ENCODE results near the gene TINAGL1.

TINAGL1 gene

DNA sequence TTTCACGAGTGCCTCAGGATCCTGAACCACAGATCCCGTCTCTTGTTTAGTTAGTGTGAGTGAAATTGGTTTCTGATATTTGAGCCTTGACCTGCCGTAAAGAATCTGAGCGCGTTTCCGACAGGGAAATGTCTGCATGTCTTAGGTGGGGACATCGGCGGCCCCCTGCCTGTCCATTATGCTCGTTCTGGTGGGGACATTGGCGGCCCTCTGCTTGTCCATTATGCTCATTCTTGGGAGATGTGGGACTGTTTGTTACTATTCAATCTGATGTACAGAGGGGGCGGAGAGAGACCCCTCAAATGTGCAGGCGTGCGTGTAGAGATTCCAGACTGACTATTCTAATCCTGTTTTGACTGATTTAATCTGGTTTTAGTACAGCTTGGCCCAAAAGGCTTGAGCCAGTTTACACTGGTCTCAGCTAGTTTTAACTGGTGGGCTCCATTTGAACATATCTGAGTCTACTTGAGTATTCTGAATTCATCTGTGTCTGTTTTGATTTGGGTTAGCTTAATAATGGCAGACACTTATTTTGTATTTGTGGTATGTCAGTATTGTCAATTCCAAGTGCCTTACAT, 6.6 kb upstream of the TINAGL1 start:
- no peak for DNase-seq

- peak; percentile 41 for DNase-seq
These were observed 6.1 kb upstream of the TINAGL1 start for GRCh38 chr1:31570228-31570627.

DNA sequence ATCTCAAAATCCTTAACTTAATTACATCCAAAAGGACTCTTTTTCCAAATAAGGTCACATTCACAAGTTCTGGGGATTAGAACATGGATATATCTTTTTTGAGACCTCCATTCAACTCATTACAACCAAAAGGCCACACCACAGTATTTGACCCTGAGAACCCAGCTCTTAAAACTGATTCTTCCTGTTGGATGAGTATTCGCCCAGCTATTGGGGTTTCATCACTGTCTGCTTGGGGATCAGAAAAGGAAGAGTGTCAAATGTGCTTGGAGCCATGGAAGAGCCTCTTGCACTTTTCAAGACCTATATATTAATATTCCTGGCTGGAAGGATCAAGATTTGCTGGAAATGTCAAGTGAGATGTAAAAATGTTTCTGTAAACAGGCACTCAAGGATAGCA, 5.4 kb upstream of the TINAGL1 start:
- peak; percentile 9 for DNase-seq

GRCh38 chr1:31571340-31572295, 4.7 kb upstream of the TINAGL1 start:
- peak; percentile 28 for DNase-seq

DNA sequence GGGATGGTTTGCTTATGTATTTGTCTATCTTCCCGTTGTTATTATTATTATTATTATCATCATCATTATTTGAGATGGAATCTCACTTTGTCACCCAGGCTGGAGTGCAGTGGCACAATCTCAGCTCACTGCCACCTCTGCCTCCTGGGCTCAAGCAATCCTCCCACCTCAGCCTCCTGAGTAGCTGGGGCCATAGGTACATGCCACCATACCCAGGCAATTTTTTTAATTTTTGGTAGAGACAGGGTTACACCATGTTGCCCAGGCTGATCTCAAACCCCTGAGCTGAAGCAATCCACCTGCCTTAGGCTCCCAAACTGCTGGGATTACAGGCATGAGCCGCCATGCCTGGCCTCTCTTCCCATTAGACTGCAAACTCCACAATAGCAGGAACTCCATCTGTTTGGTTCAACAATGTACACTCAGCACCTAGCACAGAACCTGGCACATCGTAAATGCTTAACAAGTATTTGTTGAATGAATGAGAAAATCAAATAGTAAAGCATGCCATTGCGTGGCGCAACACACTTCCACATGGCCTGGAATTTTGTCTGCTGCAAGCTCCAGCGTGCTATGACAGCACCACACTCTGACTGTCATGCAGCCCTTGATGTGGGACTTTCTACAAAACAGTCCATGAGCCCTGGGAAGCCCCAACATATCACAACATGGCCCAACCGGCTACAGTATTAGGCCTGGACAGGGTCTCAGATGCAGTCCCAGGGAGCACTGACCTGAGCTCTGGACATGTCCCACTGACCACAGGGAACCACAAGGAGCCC, 3.8 kb upstream of the TINAGL1 start:
- peak; percentile 28 for DNase-seq

GRCh38 chr1:31573261-31573660, 3.1 kb upstream of the TINAGL1 start:
- no peak for DNase-seq

- no peak for DNase-seq
These were observed 1.5 kb upstream of the TINAGL1 start for GRCh38 chr1:31574749-31575368.

DNA sequence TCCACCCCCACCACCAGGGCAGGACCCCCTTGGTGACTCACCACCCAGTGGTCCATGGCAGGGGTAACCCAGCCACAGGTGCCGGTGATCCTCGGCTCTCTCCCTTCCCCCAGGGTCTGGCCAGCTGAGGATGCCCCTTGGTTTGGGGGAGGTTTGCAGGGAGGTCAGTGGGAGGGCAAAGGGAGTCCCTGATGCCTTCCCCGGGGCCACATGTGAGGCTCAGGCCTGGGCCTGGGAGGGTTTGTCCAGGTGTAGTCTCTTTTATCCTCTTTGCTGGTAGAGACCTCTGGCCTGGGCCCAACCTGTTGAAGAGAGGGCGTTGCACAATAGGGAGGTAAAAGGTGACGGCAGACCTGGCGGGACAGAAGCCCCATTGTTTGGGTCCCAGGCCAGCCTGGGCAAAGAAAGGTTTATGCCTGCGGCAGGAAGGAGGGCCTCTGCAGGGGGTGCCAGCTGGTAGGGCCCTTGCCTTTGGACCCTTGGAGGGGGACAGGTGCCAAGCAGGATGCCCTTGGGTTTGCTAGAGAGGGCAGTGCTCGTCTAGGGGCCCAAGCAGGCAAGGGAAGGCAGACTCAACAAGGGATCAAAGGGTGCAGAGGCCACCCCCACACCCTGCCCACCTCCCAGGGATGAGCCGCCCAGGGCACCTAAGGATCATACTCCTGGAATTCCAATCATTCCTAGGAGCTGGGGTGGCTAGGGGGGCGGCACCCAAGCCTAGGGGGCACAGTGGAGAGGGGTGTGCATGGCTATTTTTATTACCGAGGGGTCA, 760 bp upstream of the TINAGL1 start:
- DNase-seq: no peak

GRCh38 chr1:31576743-31577455, 584 bp downstream of the TINAGL1 start:
- no peak for DNase-seq

GRCh38 chr1:31577515-31578192, 1.3 kb downstream of the TINAGL1 start:
- DNase-seq: no peak

DNA sequence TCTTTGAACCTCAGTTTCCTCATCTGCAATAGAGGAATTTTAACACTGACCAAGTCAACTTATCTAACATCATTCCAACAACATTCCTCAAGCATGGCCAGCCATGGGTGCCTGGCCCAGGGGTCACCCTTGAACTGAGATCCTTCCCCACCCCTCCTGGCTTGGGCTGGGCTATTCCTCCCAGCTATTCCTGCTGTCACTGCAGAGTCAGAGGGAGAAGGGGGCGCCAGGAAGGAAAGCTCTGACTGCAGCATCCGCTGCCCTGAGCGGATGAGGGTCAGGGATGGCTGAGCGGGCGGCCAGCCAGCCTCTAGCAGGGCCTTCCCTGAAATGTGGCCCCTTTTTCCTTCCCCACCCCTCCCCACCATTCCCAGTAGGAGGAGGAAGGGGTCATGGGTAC, 3.1 kb downstream of the TINAGL1 start:
- DNase-seq: no peak

GRCh38 chr1:31580513-31580870, 4.2 kb downstream of the TINAGL1 start:
- DNase-seq: no peak

DNA sequence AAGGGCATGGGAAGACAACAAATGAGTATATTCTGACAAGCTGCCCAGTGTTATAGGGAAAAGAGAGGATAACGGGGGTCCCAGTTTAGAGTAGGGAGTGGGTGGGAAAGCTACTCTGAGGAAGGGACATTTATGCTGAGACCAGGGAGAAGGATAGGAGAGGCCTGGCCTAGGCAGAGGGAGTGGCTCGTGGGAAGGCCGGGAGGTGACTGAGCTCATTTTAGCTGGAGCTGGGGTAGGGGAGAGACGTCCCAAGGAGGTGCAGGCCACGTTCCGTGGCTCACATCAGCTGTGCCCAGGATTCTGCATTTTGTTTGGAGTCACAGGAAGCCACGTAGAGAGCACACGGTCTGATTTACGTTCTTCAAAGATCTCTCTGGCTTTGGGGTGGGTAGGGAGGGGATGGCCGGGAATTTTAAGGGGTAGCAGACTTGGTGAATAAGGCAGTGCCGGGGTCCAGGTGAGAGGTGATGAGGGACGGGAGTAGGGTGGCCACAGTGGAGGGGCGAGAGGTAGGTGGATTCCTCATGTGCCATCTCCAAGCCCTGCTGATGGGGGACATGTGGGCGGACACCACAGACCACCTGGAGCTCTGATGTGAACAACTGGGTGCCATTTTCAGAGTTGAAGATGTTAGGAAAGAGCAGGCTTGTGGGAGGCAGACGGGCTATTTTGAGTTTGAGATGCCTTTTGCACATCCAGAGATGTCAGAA, 4.7 kb downstream of the TINAGL1 start:
- no peak for DNase-seq

DNA sequence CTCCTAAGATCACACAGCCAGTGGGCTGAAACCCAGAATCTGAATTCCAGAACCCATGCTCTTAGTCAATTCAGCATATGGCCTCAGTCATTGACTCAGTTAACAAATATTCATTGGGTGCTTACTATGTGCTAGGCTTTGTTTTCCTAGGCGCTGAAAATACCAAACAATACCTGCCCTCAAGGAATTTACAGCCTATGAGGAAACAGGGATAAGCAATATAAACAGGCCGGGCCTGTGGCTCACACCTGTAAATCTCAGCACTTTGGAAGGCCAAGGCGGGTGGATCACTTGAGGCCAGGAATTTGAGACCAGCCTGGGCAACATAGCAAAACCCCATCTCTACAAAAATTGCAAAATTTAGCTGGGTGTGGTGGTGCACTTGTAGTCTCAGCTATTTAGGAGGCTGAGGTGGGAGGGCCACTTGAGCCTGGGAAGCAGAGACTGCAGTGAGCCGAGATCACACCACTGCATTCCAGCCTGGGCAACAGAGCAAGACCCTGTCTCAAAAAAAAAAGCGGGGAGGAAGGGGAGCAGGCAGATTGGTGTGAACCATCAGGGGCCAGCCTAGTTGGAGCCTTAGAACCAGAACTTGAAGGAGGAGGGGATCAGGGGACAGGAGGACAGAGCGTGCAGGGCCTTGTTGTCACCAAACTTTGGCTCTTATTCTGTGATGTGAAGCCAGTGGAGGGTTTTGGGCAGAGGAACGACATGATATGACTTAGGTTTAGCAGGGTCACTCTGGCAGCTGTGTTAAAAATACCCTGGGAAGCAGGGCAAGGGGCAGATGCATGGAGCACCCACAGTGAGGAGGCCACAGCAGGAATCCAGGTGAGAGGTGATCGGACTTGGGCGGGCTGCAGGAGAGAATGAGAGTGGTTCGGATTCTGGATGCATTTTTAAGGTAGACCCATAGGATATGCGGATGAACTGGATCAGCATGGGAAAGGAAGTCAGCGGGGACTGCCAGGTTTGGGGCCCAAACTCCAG, 5.8 kb downstream of the TINAGL1 start:
- peak; percentile 28 for DNase-seq

DNA sequence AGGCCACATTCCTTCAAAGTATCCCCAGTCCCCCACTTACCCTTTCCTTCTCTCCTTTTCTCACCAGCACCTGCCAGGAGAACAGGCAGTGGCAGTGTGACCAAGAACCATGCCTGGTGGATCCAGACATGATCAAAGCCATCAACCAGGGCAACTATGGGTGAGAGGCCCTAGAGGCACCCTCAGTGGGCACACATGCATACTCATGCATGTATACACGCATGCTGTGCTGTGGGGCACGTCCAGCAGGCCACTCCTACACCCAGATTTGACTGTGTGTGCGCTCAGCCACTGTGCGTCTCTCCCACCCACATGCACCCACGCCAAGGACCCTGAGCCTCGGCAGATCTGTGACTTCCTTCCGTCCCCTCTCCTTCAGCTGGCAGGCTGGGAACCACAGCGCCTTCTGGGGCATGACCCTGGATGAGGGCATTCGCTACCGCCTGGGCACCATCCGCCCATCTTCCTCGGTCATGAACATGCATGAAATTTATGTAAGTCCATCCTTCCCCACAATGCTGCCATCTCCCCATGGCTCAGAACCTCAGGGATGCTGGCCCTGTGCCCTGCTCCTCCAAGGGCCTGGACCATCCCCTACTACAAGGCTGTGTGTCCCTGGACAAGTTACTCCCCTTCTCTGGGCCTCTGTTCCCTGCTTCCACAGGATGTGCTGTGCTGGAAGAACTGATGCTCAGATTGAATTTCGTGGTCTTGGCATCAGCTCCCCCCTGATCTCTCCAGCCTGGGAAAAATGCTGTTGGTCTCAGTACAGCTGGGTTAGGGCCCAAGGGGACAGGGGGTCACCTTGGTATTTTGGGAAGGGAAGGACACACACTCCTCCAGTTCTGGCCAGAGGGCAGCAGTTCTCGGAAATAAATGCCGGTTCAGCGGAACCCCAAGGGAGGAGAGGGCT, 7.0 kb downstream of the TINAGL1 start:
- peak; percentile 37 for DNase-seq

GRCh38 chr1:31583995-31584868, 7.9 kb downstream of the TINAGL1 start:
- peak; percentile 54 for DNase-seq

All from activated effector memory CD4-positive, alpha-beta T cell treated with anti-CD3 and anti-CD28 coated beads, Interleukin-2, amount 50 U/mL, for 16 hours (primary cell).